Stimulated activated CD4-positive, alpha-beta T cell treated with anti-CD3 and anti-CD28 coated beads, Interleukin-12 subunit alpha, Interleukin-12 subunit beta, amount 100 ng/mL, for 4 hours (primary cell): ENCODE data around the gene XRN1.
"Not testable (repeated sequence)": the region's sequence is repeated elsewhere in the genome, so short reads cannot be mapped to it uniquely, and the experiment has no call there.

Experiments used
- DNase-seq: peaks from one replicate; pipeline ENCODE4 v3.0.0-alpha.2; 2020

XRN1 gene

DNA sequence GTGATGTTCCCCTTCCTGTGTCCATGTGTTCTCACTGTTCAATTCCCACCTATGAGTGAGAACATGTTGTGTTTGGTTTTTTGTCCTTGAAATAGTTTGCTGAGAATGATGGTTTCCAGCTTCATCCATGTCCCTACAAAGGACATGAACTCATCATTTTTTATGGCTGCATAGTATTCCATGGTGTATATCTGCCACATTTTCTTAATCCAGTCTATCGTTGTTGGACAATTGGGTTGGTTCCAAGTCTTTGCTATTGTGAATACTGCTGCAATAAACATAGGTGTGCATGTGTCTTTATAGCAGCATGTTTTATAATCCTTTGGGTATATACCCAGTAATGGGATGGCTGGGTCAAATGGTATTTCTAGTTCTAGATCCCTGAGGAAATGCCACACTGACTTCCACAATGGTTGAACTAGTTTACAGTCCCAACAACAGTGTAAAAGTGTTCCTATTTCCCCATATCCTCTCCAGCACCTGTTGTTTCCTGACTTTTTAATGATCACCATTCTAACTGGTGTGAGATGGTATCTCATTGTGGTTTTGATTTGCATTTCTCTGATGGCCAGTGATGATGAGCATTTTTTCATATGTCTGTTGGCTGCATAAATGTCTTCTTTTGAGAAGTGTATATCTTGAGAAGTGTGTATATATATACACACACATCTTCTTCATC is 123.4 kb downstream of the XRN1 start:
- DNase-seq = not testable (repeated sequence)

DNA sequence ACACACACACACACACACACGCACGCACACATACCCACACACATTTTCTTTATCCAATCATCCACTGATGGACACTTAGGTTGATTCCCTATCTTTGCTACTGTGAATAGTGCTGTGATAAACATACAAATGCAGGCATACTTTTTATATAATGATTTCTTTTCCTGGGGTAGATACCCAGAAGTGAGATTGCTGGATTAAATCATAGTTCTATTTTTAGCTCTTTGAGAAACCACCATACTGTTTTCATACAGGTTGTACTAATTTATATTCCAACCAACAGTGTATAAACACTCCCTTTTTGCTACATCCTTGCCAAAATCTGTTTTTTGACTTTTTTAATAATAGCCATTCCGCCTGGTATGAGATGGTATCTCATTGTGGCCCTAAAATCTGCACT is 127.9 kb downstream of the XRN1 start:
- DNase-seq = no peak

DNA sequence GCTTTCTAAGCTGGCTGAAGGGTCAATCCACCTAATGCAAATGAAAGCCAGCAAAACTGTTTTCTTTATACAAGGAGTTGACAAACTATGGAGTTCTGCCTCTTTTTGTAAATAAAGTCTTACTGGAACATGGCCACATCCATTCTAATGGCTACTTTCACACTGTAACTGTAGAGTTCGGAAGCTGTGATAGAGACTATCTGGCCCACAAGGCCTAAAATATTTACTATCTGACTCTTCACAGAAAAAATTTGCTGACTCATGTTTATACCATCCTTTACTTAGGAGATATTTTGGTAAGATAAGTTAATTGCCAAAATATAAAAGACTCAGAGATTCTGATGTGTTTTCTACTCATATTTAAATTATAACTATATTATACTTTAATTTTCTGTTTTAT is 128.7 kb downstream of the XRN1 start:
- no peak for DNase-seq

DNA sequence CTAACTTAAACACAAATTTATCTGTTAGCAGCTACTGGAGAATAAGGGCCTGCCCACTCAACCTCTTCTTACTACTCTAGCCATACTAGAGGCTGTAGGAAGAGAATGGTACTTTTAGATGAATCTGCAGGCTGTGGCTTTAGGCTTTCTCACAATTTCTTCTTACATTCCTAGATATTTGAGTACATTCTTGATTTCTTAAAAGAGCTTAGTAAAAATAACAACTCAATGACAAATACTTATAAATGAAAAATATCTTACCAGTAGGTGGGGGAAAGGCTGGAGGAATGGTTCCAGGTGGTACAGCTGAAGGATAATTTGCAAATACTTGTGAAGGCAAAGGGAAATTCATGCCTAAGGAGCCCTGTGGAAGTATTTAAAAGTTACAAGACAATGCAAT is 129.5 kb downstream of the XRN1 start:
- DNase-seq = no peak

DNA sequence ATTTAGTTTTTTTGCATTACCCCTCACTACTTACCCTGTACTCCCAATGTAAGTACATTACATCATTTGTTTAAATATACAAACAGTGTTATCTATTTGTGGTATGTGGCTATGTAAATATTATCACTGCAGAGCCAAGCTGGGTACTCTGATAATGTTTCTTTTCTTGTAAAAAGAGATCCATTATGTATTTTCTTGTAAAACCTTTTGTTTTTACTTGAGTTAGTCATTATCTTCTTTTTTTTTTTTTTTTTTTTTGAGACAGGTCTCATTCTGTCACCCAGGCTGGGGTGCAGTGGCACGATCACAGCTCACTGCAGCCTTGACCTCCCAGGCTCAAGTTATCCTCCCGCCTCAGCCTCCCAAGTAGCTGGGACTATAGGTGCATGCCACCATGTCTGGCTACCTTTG is 131.9 kb downstream of the XRN1 start:
- DNase-seq = not testable (repeated sequence)

DNA sequence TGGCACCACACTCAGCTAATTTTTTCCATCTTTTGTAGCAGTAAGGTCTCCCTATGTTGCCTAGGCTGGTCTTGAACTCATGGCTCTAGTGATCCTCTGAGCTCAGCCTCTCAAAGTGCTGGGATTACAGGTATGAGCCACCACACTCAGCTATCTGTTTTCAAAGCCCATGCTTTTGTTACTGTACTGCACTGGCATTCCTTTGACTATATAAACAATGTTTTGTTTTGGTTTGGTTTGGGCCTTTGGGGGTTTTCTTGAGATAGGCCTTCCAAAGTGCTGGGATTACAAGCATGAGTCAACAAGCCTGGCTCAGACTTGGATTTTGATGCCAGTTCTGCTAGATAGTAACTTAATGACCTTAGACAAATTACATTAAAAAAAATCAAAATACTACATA is 132.8 kb downstream of the XRN1 start:
- no peak for DNase-seq

DNA sequence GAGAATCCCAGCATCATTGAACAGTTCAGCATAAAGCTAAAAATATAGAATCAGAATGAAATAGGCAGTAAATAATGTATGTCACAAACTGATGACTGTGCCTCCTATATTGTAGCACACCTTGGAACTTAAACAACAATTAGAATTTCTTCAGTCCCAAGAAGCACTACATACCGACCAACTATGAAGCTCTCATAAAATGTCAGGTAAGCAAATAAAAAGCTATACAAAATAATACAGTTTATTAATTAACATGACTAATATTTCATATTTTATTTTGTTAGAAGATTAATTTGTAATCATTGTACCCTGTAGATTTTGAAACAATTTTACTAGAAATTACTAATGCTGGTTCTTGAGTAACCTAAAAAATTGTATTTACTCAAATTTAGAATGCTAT is 137.4 kb downstream of the XRN1 start:
- DNase-seq = no peak

DNA sequence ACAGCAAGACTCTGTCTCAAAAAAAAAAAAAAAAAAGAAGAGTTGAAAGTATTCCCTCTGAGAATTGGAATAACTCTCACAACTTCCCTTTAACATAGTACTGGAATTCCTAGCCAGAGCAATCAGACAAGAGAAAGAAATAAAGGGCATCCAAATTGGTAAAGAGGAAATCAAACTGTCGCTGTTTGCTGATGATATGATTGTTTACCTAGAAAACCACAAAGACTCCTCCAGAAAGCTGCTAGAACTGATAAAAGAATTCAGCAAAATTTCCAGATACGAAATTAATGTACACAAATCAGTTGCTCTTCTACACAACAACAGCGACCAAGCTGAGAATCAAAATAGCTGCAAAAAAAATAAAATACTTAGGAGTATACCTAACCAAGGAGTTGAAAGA is 145.0 kb downstream of the XRN1 start:
- DNase-seq = not testable (repeated sequence)

DNA sequence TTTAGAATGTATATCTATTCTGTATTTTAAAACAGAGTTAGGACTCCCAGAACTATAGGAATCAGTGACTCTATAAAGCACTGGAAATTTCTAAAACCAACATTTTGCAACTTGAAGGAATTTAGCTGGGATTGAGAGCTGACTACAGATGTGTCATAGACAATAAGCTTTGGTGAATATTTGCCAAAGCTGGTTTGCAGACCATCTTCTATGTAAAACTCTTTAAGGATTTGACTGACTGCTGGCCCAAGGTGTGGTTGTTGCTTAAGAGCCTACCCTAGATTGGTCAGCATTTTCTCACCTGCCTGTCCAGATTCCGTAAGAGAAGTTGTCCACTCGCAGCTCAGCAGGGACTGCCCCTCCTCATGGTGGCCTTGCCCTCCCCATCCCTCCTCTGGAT is 149.2 kb downstream of the XRN1 start:
- DNase-seq = no peak

DNA sequence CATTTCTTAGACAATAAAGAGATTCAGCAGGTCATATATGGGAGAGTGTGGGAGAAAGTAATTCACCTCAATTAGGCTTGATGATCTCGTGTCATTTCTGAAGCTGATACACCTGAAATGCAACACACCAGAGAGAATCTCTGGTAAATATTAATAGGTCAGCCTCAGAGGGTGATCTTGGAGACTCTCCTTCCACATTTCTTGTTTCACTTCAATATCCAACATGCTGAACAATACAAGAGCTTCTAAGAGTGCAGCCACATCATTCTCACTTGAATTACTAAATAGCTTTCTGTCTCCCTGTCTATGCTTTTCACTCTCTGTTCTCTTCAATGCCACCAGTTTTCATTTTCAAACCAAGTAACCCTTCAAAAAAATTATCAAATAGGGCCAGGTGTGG is 151.3 kb downstream of the XRN1 start:
- DNase-seq = no peak

DNA sequence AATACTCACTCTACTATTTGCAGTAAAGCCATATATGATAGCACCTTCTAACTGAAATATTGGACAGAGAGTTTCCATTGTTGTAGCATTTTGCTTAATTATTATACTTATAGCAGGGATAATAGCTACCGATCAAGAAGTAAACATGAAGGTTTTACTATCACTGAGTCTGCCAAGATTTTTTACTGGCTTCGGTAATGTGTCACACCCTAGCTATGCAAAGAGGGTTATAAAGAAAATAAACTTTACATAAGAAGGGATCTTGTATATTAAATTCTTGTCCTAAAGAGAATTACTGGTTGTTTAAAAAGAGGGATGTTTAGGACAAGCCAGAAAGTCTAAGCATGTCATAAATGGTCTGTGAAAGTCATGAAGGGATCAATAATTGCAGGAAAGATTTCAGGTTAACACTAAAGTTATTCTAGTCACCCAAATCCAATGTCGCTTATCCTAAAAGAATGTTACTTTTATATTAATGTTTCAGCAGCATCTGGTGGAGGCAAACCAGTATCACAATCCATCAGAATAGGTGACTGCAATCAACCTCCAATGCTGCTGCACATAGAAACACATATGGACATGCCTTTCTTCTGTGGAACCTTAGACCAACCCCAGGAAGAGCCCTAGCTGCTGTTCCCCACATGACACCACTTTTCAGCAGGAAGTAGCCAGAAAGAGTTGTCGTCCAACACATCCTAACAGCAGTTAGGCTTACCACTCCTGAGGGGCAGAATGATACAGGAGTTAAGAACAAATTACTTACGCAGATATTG is 159.8 kb downstream of the XRN1 start:
- DNase-seq = no peak

DNA sequence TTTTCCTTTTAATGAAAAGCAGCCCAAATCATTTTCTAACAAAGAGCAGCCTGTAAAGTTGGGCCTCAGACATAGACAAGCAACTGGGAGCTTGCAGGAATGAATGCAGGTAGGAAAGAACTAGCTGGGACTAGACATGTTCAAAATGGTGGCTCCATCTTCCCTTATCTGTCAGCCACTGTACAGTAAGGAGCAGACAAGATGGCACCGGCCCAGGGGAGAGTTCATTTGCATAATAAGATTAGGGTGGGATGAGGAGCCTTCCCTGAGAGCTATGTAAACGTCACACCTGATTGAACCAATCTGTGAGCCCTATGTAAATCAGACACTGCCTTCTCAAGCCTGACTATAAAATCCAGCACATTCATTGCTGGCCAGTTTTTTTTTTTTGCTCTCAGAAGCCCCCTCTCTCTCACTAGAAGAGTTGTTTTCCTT is 162.7 kb downstream of the XRN1 start:
- DNase-seq = no peak

DNA sequence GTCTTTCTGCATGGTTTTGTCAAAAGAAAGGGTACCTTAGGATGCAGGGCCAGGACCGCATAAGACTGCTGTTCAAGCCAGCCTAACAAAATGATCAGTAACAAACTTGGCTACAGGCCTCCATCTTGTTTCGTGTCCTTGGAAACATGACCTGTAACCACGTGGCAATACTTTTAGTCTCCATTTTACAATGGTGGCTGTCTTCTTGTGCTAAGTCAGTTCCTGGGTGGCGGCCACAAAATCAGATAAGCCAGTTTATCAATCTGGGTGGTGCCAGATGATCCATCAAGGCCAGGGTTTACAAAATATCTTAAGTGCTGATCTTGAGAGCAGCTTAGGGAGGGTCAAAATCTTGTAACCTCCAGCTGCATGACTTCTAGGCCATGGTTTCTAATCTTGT is 165.3 kb downstream of the XRN1 start:
- DNase-seq = no peak

DNA sequence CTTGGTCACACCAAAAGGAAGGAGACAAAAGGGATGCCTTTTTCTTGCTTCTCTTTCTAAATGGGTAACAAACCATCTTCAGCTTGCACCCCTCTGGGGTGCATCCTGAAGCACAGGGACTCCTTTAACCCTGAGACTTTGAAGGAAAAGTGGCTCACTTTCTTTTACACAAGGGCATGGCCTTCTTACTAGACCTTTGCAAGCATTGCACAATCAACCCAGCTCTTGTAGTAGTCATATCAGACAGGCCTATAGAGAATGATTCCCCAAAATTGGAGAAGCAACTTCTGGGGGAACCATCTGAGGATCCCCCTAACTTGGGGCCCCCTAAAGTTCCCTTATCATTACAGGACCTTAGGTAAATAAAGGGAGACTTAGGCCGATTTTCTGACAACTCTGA is 166.4 kb downstream of the XRN1 start:
- no peak for DNase-seq

DNA sequence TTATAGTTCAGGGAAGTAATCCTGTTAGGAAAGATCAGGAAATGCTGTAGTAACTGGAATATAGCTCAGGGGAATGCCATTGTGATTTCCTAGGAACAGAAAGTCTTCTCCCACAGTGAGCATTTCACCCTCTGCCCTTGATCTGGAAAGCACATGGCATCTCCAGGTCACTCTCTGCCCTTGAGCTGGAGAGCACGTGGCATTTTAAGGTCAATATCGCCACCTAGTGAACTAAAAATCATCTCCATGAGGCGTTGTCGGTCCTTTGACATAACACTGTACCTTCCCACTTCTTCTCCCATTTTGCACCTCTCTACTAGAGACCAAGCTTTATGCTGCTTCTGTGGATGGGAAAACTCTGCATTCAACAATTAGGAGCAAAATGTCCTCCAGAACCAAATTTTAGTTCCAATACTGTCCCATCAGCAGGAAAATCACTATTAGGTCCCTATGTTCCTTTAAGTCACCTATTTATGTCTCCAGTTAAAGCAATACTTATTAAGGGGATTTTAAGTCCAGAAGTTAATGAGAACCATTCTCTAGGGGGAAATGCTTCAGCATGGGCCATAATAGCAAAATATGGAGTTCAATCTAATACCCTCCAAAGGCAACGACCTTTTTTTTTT is 167.8 kb downstream of the XRN1 start:
- DNase-seq = peak; percentile 13

DNA sequence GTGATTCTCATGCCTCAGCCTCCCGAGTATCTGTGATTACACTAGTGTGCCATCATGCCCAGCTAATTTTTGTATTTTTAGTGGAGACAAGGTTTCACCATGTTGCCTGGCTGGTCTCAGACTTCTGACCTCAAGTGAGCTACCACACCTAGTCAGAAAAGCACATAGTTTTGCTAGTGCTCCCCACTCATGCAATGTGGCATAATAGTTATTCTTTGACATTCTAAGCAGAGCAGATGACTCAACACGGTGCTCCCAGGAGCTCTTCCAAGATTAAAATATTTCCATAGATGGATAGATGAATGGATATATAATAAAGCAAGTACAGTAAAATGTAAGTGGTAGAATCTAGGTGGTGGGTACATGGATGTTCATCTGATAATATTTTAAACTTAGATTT is 169.4 kb downstream of the XRN1 start:
- DNase-seq = no peak

DNA sequence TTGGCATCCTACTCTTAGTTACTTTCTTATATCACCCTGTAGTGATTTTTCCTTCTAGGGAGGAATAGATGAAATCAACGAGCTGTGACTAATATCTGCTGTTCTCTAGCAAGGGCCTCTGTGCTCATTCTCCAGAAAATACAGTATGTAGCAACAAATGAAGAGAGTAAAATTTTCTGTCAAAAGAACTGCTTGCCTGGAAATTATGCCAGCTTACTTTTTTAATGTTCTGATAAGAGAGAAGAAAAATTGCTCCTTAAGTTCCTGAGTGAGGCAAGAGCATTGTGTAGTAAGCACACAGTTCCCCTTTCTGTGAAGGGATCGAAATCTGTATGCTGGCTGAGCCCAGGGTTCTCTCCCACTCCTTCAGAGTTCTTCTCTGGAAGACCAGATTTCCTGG is 171.1 kb downstream of the XRN1 start:
- DNase-seq = no peak

DNA sequence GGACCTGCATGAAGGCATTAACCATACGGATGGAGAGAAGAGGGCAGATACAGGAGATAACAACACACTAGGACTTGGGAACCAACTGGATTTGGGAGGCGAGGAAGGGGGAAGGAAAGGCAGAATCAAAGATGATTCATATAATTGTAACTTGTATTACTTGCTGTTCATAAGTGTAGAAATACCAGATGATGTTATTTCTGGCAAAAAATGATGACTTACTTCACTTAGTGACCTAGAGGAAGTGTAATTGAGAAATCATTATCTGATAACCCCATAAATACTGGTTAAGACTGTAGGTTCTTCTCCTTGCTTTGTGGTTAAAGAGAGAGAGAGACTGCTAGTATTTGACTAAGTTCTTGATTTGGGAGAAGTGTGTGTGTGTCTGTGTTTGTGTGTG is 172.0 kb downstream of the XRN1 start:
- DNase-seq = no peak

DNA sequence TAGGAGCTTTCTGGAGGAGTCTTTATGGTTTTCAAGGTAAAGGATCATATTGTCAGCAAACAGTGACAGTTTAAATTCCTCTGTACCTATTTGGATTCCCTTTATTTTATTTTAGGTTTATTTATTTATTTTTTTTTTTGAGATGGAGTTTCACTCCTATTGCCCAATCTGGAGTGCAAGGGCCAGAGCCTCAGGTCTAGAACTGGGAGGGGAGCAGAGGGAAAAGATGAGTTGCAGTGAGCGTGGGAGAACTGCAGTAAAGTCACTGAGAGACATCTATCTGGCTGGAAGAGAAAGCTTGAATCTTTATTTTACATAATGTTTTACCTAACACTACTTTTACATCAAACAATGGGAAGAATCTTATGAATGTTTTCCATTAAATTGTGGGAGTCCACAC is 172.9 kb downstream of the XRN1 start:
- no peak for DNase-seq

DNA sequence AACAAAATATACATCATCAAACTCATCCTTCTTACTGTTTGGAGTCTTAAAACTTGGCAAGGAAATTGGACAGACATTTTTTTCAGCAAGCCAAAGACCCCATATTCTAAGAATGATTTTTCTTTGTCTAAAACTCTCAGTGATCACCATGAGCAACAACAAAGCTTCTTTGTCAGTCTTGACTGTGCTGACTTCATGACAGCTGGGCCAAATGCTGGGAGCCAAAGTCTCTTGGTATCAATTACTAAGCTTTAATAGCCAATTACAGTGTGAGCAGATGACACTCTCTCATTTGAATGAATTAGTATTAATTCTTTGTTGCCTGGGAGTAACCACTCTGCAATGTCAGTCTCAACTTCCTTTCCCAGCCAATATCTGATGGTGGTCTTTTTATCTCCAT is 174.3 kb downstream of the XRN1 start:
- no peak for DNase-seq

DNA sequence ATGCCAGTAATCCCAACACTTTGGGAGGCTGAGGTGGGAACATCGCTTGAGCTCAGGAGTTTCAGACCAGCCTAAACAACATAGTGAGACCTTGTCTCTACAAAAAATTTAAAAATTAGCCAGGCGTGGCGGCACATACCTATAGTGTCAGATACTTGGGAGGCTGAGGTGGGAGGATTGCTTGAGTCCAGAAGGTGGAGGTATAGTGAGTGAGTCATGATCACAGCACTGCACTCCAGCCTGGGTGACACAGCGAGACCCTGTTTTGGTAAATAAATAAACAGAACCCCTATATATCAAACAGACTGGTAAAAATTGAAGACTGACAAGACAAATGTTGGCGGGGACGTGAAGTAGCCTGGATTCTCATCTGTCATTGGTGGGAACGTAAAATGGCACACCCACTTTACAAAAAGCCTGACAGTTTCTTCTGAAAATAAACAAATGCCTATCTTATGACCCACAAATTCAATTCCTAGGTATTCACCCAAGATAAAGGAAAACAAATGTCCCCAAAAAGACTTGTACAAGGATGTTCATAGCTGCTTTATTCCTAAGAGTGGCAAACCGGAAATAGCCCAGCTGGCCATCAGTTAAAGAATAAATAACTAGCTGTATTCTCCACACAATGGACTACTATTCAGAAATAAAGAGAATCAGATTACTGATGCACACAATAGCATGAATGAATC is 175.5 kb downstream of the XRN1 start:
- no peak for DNase-seq

DNA sequence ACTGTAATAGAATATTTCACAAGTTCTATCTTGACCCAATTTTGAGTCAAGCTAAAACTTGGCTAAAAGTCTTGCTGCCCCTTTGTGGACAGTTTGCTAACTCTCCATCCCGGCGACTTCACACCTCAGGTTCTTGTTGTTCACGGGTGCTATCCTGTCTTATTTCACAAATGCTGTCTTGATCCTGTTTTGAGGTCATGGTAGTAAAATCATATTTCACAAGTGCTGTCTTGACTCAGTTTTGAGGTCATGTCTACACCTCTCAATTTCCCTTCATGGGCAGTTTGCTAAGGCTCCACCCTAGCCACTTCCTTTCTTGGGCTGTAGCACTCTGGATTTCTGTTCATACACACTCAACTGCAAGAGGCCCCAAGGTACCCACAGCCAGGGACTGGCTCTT is 177.4 kb downstream of the XRN1 start:
- no peak for DNase-seq

DNA sequence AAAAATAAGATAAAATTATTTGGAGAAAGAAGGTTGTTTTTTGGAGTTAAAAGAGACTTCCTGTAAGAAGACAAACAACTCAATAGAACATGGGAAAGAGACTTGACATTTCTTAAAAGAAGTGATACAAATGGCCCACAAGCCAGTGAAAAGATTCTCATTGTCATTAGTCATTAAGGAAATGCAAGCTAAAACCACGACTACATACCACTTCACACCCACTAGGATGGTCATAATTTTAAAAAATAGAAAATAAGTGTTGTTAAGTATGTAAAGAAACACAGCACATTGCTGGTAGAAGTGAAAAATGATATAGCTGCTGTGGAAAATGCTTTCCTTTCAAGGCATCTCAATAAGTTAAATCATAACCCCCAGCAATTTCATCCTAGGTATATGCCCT is 178.1 kb downstream of the XRN1 start:
- DNase-seq = no peak

DNA sequence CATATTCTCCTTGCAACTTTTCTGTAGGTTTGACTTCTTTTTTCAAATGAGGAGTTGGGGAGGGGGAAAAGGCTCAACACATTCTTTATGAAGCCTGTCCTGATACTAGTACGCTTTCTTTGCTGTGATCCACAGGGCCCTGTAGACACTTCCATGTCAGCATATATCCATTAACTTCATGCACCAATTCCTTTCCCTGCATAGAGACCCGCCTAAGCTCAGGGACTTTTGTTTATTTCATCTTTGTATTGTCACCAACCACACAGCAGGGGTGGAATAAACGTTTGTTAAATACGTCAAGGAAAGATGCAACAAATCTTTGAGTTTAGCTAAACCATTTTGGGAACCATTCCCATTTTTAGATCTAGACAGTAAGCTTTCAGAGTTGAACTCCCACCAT is 179.4 kb downstream of the XRN1 start:
- DNase-seq = no peak
